ENCODE data around the gene DRG2.

DRG2 gene

GRCh38 chr17:18102640-18103039 lies 14.9 kb downstream of the DRG2 start:
- peaks cover 0 to 3% of the 10 kb centered on the region in 2 experiments for H3K4me1 ChIP-seq (ENCODE audit: control insufficient read depth in 1 of 2, insufficient read depth in 1 of 2, low read depth in 1 of 2, low read length in 1 of 2)
- no peak overlapping the region for H3K4me3 ChIP-seq (ENCODE audit: low read depth in 1 of 2, low read length in 1 of 2)
- TF ChIP-seq CTCF (IDR thresholded peaks at IDR 0.05) = no peak
- H3K27me3 ChIP-seq = no peaks in the 10 kb centered on the region
- no peaks in the 10 kb centered on the region for H3K9me3 ChIP-seq
- H3K36me3 ChIP-seq = peaks cover 87% of the 10 kb centered on the region
- H3K27ac ChIP-seq = no peak overlapping the region

- TF ChIP-seq CTCF (IDR thresholded peaks at IDR 0.05) = no peak
- H3K4me1 ChIP-seq (ENCODE audit: control insufficient read depth in 1 of 2, insufficient read depth in 1 of 2, low read depth in 1 of 2, low read length in 1 of 2) = peaks cover 0 to 3% of the 10 kb centered on the region in 2 experiments
- H3K27me3 ChIP-seq = no peaks in the 10 kb centered on the region
- H3K36me3 ChIP-seq = peaks cover 69% of the 10 kb centered on the region
- H3K9me3 ChIP-seq = no peaks in the 10 kb centered on the region
- H3K27ac ChIP-seq = no peak overlapping the region
- no peak overlapping the region for H3K4me3 ChIP-seq (ENCODE audit: low read depth in 1 of 2, low read length in 1 of 2)
These were observed 17.3 kb downstream of the DRG2 start for GRCh38 chr17:18105027-18105426.

- no peaks in the 10 kb centered on the region for H3K27me3 ChIP-seq
- TF ChIP-seq CTCF (IDR thresholded peaks at IDR 0.05) = no peak
- no peak overlapping the region for H3K27ac ChIP-seq
- H3K4me1 ChIP-seq (ENCODE audit: control insufficient read depth in 1 of 2, insufficient read depth in 1 of 2, low read depth in 1 of 2, low read length in 1 of 2) = peaks cover 0 to 3% of the 10 kb centered on the region in 2 experiments
- H3K4me3 ChIP-seq (ENCODE audit: low read depth in 1 of 2, low read length in 1 of 2) = no peak overlapping the region
- peaks cover 63% of the 10 kb centered on the region for H3K36me3 ChIP-seq
- H3K9me3 ChIP-seq = no peaks in the 10 kb centered on the region
These were observed 17.8 kb downstream of the DRG2 start for GRCh38 chr17:18105595-18105994.

GRCh38 chr17:18106211-18106610 lies 18.5 kb downstream of the DRG2 start:
- no peak for TF ChIP-seq CTCF (IDR thresholded peaks at IDR 0.05)
- Histone ChIP-seq H3K4me3 (ENCODE audit: low read depth in 1 of 2, low read length in 1 of 2) (no peak overlapping the region), H3K4me1 (ENCODE audit: control insufficient read depth in 1 of 2, insufficient read depth in 1 of 2, low read depth in 1 of 2, low read length in 1 of 2) (peaks cover 0 to 3% of the 10 kb centered on the region in 2 experiments), H3K27ac (no peak overlapping the region), H3K9me3 (no peaks in the 10 kb centered on the region), H3K36me3 (peaks cover 58% of the 10 kb centered on the region), H3K27me3 (no peaks in the 10 kb centered on the region)

- Histone ChIP-seq H3K36me3 (peaks cover 48% of the 10 kb centered on the region), H3K4me1 (ENCODE audit: control insufficient read depth in 1 of 2, insufficient read depth in 1 of 2, low read depth in 1 of 2, low read length in 1 of 2) (peaks cover 0 to 3% of the 10 kb centered on the region in 2 experiments), H3K9me3 (no peaks in the 10 kb centered on the region), H3K4me3 (ENCODE audit: low read depth in 1 of 2, low read length in 1 of 2) (no peak overlapping the region), H3K27ac (no peak overlapping the region), H3K27me3 (no peaks in the 10 kb centered on the region)
- no peak for TF ChIP-seq CTCF (IDR thresholded peaks at IDR 0.05)
These were observed 19.5 kb downstream of the DRG2 start for GRCh38 chr17:18107061-18107790.

All from neutrophil (primary cell).